Activated CD8-positive, alpha-beta memory T cell treated with anti-CD3 and anti-CD28 coated beads, Interleukin-2, amount 50 U/mL, for 4 hours (primary cell): ENCODE measurements around the gene NR2C1.
"Not testable (repeated sequence)": the region's sequence is repeated elsewhere in the genome, so short reads cannot be mapped to it uniquely, and the experiment has no call there.

Experiments used
- DNase-seq: peaks from one replicate; pipeline ENCODE4 v3.0.0-alpha.2; 2020

The NR2C1 gene

DNA sequence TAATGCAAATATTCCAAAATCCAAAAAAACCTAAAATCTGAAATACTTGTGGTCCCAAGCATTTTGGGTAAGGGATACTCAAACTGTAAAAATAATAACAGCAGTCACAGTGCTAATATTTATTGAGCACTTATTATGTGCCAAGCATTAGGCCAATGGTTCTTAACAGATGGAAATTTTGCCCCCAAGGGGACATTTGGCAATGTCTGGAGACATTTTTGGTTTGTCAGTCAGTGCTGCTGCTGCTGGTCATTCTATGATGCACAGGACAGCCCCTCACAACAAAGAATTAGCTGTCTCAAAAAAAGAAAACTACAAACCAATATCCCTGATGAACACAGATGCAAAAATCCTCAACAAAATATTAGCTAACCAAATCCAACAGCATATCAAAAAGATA is 75.7 kb downstream of the NR2C1 start:
- DNase-seq = no peak

DNA sequence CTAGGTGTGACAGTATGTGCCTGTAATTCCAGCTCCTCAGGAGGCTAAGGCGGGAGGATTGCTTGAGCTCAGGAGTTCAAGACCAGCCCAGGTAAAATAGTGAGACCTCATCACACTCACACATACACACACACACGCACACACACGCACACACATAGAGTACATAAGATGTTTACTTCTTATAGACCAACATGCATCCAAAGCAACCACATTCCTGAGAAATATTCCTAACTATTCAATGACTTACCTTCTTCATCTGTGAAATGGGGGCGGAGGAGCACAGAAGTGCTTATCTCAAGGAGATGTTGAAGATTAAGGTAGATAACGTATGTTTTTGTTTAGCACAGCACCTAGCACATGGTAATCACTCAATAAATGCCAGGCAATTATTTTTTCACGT is 76.4 kb downstream of the NR2C1 start:
- no peak for DNase-seq

DNA sequence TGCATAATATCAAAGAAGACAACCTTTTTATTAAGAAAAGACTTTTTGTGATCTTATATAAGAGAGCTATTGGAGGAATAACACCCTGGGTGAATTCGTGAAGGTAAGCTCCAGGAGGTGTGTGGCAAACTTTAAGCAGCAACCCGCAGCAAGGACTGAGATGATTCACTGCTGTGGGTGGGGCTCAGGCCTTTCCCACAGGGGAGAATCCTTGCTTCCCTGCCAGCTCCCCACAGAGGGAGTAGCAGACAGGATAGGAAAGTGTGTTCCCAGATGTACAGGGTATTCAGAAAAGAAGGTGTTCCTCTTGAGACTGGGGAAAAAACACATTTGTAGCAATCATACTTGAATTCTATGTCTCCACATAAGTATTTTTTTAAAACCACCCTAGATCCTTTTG is 79.1 kb downstream of the NR2C1 start:
- DNase-seq = no peak

DNA sequence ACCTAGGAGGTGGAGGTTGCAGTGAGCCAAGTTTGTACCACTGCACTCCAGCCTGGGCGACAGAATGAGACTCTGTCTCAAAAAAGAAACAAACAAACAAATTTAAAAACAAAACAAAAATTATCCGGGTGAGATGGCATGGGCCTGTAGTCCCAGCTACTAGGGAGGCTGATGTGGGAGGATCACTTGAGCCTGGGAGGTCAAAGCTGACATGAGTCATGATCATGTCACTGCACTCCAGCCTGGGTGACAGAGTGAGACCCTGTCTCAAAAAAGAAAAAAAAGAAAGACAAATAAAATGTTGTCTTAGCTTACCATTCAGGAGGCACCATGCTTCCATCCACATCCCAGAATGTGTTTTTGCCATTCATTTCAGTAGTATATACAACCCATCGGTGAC is 79.6 kb downstream of the NR2C1 start:
- DNase-seq = not testable (repeated sequence)

DNA sequence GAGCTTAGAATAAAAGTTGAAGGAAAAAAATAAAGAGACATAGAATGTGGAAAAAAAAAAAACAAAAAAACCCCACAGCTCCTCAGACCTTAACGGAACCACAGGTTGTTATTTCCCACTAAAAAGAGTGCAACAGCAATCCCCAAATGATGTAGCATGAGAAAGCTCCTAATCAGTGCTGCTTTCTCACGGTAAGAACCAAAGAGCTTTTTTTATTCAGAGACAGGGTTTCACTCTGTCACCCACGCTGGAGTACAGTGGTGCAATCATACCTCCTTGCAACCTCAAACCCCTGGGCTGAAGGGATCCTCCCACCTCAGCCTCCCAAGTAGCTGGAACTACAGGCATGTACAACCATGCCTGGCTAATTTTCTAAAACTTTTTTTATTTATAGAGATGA is 83.2 kb downstream of the NR2C1 start:
- no peak for DNase-seq

DNA sequence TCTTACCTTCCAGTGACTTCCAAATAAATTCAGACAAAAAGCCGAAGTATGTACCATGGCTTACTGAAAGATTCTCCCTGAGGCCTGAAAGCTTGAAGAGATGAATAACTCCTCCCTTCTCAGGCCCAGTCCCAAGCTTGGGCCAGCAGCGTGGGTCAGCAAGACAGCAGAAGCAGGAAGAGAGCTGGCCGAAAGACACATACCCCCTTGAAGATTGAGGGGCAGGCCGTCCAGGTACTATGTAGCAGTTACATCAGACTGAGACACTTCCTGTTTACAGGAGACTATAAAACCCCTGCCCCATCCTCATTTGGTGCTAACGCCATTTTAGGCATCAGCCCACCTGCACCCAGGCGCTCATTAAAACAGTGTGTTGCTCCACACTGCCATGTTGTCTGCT is 84.9 kb downstream of the NR2C1 start:
- DNase-seq = no peak

DNA sequence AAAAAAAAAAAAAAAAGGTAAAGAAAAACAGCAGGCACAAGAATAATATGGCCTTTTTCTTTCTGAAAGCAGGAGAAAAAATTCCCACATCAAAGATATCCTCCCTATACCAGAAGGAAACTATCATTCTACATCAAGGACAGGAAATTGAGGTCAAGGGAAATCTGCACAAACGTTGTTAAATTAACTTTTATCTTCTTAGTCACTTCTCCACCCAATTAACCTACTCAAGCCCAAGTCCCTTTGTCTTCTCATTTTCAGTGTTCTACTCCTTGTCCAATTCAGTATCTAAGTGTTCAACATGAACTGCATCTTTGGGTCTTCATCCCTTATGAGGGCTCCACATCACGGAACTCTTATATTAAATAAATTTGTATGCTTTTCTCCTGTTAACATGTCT is 85.6 kb downstream of the NR2C1 start:
- DNase-seq = no peak

DNA sequence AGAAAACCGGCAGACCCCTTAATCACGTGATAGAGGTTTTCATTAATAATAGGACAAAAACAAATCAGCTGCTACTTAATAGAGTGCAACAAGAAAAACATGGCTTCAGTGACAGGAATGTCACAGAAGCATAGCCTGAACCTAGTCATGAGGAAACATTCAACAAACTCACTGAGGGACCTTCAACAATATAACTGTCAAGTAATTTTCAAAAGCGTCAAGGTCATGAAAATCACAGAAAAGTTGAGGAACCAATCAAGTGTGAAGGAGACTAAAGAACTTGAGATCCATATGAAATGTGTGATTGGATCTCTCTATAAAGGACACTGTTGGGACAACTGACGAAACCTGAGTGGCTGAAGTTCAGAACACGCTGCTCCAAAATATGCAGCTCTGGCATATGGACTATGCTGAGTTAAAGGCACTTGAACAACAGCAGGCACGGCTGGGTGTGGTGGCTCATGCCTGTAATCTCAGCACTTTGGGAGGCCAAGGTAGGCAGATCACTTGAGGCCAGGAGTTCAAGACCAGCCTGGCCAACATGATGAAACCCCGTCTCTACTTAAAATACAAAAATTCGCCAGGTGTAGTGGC is 86.2 kb downstream of the NR2C1 start:
- DNase-seq = no peak

DNA sequence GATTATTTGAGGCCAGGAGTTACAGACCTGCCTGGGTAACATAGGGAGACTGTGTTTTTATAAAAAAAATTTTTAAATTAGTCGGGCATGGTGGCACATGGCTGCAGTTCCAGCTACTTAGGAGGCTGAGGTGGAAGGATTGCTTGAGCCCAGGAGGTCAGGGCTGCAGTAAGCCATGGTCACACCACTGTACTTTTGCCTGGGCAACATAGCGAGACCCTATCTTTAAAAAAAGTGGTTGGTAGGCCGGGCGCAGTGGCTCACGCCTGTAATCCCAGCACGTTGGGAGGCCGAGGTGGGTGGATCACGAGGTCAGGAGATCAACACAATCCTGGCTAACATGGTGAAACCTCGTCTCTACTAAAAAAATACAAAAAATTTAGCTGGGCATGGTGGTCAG is 88.3 kb downstream of the NR2C1 start:
- DNase-seq = not testable (repeated sequence)

DNA sequence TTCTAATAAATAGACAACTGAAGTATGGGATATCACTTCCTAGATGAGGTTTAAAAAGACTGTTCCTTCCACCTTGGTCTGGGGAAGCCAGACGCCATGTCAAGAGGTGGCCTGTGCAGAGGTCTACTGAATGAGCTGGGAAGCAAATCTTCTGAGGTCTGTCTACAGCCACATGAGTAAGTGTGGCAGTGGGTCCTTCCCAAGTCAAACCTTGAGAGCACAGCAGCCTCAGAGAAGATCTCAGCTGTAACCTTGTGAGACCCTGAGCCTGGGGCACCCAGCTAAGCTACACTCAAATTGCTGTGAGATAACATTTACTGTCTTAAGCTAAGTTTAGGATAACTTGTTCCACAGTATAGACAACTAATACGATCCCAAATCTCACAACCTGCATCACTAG is 90.1 kb downstream of the NR2C1 start:
- no peak for DNase-seq

DNA sequence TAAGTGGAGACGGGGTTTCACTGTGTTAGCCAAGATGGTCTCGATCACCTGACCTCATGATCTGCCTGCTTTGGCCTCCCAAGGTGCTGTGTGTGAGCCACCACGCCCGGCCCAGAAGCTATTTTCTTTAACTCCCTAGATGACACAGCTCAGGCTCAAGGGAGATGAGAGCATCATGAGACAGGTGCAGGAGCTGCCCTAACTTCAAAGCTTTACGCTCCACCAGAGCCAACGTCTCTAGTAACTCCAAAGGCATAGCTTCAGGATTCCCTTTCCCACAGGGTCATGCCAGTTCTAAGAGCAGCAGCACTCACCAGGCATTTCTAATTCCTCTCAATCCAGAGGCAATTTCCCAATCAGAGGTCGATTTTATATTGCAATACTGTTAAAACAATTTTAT is 91.0 kb downstream of the NR2C1 start:
- DNase-seq = no peak

DNA sequence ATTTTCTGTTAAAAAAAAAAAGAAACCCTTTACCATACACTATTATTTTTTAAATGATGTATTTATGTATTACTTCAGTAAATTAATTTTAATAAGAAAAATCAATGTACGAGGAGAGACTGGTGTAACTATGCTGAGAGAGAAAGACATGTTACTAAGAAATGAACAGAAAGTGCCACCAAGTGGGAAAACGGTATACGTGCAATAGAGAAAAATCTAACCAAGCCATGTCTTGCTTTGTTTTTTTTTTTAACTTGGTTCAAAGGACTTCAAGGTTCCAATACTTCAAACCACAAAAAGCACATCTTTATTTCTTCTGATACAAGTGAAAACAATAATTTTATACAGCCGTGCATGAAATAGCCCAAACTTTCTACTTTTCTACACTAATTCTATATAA is 92.8 kb downstream of the NR2C1 start:
- no peak for DNase-seq

DNA sequence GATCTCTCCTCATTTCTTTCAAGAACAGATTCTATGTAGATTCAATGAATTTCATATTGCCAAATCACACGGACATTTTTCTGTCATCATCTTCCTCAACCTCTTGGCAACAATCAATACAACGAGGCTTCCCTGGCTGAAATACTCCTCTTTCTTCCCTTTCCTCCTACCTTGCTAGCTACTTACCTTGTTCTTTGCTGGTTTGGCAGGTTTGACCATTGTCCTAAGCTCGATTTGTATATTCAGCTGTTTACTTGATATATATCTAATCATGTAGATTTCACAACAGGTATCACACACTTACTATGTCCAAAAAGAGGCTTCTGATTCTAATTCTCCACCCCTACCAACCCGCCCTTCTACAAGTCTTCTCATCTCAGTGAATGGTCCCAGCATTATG is 93.5 kb downstream of the NR2C1 start:
- no peak for DNase-seq

DNA sequence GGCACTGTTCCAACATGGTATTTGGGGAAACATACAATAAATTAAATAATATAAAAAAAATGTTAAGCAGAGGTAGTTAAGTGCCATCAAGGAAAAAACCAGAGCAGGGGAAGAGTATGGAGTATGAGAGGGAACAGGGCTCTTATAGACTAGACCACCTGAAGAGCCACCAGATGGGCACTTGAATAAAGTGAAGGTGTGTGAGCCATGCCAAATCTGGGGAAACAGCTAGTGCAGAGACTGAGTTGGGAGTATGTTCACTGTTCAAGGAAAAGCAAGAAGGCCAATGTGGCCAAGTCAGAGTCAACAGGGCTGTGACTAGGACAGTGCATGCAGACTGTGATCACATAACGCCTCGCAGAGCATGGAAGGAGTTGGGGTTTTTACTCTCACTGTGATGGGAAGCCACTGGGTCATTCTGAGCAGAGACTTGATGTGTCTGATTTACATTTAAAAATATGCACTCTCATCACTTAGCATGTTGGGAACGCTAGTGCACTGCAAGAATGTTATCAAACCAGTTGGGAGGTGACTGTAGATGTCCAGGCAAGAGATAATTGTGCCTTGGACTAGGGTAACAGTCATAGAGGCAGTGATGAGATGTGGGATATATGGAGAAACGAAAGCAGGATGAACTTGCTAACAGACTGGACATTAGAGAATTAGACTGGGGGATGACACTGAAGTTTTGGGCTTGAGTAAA is 95.5 kb downstream of the NR2C1 start:
- DNase-seq = no peak

DNA sequence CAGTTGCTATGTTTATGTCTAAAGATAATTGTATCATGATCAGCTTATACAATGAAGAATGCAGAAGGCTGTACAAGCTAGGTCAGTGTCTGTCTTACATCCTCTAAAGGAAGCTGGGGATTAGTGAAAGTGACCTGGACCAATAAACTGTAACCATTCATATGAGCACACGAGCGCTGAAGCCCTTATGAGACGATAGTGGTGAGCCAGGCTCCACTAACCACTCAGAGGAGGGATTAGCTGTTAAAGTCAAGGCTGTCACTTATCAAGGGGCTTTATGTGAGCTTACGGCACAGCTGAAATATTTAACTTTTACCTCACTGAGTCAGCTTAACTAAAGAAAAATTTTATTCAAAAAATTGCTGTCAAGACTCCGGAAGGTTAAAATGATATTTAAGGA is 100.2 kb downstream of the NR2C1 start:
- DNase-seq = no peak

DNA sequence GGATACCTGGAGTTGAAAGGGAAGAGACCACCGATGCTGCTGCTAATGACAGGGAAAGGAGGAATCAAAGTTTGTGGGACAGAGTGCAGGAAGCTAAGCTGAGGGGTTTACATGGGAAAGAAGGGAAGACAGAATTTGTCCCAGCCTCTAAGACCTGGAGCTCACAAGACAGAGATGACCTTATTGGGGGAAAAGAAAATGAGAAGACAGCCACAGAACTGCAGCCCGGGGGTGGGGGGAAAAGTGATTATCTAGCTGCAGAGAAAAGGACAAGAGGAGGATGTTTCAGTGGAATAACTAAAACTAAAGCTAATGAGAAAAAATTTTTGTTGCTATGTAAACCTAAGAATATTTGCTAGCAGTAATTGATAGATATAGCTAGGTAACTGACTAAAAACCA is 100.6 kb downstream of the NR2C1 start:
- DNase-seq = no peak

DNA sequence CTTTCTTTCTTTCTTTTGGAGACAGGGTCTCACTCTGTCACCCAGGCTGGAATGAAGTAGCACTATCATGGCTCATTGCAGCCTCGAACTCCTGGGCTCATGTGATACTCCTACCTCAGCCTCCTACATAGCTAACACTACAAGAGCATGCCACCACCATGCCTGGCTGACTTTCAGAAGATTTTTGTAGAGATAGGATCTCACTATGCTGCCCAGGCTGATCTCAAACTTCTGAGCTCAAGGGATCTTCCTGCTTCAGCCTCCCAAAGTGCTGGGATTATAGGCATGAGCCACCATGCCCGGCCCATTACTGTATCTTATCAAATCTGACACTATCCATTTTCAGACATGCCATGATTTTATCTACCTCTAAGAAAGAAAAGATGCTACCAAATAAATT is 101.5 kb downstream of the NR2C1 start:
- DNase-seq = no peak

DNA sequence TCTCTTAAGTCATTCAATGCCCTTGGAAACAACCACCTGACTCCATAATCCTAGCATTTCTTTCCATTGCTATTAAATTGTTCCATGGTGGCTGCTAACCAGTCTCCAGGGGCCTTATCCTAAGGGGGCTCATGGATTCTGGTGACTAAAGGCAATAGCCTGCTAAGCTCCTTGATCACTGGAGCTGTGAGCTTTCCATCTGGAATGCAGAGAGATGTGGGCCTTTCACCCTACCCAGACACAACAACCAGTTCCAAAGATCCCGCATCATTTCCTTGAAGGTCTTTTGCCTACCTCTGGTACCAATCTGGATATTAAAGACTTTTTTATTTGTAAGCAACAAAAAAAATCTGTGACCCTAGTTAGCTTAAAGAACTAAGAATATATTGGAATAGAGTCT is 102.9 kb downstream of the NR2C1 start:
- no peak for DNase-seq
